ENCODE measurements around the gene KRT10.
"Not testable (repeated sequence)": the region's sequence is repeated elsewhere in the genome, so short reads cannot be mapped to it uniquely, and the experiment has no call there.

Gene KRT10

DNA sequence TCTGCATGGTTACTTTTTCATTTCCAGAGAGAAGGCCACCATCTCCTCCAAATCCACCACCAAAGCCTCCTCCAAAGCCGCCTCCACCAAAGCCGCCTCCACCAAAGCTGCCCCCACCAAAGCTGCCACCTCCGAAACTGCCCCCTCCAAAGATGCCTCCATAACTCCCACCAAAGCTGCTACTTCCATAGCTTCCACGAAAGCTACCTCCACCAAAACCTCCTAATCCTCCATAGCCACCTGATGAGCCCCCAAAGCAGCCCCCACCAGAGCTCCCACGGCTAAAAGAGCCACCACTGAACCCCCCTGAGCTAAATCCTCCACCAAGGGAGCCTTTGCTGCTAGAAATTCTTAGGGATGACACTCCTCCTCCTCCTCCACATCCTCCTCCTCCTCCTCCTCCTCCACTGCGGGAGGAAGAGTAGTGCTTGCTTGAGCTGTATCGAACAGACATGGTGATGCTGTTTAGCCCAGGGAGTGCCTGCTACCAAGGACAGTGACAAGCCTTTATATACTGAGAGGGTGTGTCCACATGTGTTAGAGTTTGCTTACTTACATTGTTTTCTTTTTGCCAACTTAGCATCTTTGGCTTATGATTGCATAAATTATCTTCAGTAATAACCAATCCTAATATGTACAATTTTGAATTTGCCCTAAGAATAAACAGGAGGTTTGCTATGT lies at the start of gene KRT10:
Gene KRT10, minus strand, starts transcription at position 483 of the 681 bp plus-strand sequence. Its CDS starts 29 bp downstream, at position 454.
- DNase-seq, result no peak

DNA sequence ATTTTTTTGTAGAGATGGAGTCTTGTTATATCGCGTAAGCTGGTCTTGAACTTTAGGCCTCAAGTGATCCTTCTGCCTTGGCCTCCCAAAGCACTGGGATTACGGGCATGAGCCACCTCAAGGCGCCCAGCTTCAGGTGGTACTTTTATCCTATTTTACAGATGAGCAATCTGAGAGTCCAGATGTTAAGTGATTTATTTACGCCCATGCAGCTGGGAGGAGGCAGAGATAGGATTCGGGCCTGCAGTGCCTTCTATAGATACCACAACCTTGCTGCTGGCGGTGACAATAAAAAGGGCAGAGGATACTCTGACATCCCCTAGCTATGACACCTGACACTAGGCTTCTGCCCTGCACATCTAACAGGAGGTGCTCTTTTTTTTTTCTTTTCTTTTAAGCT lies 48.9 kb upstream of the KRT10 start:
- DNase-seq, result no peak

DNA sequence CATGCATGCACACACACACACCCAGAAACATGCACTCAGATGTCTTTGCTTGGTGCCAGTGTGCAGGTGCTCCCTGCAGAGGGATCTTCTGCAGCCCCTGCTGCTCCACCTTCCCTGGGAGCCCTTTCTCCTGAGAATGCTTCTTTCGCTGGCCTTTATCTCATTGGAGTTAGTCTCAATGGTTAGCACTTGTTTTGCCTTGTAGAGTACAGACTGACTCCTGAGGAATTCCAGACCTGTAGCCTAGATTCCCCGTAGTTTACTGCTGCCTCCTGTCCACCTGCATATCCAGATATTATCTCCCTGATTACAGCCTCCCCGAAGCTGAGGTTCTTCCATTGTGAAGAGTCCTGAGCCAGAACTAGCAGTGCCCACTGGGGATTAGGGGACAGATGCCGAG lies 47.7 kb upstream of the KRT10 start:
- no peak for DNase-seq

DNA sequence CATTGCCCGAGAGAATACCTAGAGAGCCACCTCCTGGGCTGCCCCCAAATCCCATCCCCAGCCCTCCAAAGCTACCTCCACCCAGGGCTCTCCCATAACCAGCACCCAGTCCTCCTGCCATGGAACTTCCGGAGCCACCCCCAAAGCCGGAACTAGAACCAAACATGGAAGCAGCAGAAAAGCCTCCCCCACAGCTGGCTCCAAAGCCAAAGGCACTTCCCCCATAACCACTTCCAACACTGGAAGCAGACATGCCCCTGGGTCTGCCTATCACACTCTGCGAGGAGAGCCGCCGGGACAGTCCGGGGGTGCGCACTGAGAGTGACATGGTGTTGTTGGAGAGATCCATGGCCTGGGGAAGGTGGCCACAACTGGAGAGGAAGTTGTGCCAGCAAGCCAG lies 44.4 kb upstream of the KRT10 start, which contains the start of gene KRT12:
Gene KRT12, minus strand, starts transcription at position 386 of the 400 bp plus-strand sequence. Its CDS starts 37 bp downstream, at position 349.
- DNase-seq, result no peak

DNA sequence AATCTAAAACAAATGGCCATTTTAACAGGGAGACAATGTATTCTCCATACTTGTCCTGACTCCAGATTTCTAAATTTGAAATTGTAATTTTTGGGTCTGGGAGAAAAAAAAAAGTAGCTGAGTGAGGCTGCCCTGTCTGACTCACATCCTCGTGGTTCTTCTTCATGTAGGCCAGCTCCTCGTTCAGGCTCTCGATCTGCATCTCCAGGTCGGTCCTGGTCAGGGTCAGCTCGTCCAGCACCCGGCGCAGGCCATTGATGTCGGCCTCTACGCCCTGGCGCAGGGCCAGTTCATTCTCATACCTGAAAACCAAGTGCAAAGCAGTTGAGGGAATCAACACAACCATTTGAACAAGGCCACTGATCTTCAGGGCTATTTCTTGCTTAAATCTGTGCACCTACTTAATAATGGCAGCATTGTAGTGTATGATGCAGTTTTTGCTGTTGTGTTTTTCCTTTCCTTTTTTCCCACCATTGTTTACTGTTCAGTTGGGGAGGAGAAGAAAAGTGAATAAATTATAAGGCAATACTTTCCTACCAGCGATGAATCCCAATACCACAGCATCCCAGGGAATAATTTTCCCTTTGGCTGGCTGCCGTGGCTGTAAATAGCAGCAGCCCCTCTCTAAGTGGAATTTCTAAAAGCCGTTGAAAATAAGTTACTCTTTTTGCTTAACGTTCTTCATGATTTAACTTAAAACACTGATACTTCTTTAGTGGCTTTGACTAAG lies 42.4 kb upstream of the KRT10 start:
- DNase-seq, result no peak

DNA sequence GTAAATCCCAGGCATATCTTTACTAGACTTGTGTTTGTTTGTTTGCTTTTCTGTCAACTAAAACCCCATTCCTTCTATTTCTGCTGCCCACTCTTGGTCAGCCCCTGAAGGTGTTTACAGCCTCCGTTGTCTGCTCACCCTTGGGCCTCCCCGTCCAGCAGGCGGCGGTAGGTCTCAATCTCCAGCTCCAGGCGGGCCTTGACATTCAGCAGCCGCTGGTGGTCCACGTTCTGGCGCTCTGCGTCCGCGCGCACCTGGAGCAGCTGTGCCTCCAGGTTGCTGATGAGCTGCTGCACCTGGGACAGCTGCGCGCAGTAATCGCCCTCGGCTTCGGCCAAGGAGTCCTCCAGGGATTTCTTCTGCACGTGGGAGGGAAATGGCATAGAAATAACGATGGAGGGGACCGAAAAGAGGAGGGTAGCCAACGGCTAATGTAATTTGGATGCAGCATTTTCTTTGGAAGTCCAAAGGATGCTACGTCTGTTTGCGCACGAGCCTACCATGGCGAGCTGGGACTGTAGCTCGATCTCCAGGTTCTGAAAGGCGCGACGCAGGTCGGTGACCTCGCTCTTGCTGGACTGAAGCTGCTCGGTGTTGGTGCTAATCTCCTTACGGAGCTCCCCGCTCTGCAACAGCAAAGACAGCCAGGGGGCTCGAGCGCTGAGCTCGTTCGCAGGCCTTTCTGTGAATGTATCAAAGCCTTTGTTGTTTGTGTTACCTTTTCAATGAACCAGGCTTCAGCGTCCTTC lies 40.7 kb upstream of the KRT10 start:
- no peak for DNase-seq

DNA sequence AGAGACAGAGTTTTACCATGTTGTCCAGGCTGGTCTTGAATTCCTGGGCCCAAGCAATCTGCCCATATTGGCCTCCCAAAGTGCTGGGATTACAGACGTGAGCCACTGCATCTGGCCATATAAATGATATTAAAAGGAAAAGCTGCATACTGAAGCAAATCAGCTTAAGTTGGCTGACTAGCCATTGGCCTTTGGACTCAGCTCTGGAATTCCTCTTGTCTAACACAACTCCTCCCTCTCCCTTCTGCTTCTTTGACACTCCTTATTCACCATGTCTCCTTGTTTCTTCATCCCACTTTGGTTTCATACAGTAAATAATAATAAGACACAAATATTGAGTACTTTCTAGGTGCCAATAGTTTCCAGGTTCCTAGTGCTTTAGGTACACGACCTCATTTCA lies 37.1 kb upstream of the KRT10 start:
- DNase-seq, result no peak

DNA sequence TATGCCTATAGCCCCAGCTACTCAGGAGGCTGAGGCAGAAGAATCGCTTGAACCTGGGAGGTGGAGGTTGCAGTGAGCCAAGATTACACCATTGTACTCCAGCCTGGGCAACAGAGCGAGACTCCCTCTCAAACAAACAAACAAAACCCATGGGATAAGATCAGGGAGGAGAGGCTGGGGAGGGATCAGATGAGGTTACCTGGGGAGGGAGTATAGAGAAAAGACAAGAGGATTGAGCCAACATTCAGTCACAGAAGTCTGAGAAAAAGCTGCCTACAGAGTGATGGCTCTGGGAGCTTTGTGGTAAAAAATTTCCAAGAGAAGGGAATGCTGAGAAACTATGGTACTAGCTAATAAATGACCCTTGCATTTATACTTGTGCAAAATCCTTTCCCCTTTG lies 36.3 kb upstream of the KRT10 start:
- not testable (repeated sequence) for DNase-seq

DNA sequence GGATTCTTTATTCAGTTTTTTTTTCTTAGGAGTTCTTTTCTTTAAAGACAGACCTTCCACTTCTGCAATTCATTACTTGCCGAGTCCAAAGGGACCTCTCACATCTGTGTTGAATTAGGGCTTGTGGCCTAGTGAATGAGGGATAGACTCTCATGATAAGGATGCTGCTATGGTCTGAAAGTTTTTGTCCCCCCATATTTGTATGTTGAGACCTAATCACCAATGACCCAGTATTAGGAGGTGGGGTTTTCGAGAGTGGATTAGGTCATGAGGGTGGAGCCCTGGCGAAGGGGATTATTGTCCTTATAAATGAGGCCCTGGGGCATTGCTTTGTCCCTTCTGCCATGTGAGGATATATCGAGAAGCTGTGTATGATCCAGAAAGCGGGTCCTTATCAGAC lies 35.1 kb upstream of the KRT10 start:
- DNase-seq, result no peak

DNA sequence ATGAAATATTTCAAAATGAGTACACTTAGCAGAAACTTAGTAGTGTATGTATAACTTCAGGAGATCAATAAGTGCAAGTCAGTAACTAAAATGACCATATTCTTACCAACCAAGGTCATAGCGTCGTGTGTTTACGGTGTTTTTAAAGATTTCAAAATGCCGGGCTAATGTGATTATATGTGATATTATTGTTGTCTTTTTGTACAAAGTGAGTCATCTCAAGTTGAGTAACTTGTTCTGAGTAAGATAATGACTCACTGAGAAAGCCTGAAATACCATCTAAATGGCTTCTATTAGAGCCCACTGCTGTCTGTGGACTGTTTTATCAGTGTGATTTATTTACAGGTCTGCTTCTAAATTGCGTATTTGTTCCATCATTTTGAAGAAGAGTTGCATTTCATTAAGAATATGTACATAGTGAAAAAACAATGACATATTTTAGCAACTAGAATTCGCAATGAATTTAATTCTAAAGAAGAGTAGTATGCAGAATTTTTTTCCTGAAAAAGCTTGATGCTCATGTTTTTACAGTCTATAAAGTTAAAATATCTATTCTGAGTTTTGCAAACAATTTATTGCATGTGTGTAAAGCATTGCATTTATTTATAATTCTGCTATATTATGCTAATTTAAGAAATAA lies 31.9 kb upstream of the KRT10 start:
- DNase-seq, result no peak

DNA sequence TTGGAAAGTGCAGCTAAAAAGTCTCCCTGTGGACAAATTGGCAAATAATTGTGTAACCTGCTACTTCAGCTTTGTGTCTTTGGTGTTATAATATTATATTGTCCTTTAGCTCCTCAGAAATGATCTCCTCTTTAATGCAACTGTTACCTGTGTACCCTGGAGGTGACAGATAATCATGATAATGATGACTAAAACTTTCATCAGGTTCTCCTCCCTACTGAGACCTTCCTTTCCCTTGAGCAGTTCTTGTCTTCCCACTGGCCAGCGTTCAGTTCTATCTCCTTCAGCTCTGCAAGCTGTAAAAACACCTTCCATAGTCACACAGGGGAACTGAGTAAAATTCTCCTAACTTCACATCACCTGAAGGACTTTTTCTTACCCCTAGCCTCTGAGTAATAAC lies 29.9 kb upstream of the KRT10 start:
- DNase-seq, result no peak

DNA sequence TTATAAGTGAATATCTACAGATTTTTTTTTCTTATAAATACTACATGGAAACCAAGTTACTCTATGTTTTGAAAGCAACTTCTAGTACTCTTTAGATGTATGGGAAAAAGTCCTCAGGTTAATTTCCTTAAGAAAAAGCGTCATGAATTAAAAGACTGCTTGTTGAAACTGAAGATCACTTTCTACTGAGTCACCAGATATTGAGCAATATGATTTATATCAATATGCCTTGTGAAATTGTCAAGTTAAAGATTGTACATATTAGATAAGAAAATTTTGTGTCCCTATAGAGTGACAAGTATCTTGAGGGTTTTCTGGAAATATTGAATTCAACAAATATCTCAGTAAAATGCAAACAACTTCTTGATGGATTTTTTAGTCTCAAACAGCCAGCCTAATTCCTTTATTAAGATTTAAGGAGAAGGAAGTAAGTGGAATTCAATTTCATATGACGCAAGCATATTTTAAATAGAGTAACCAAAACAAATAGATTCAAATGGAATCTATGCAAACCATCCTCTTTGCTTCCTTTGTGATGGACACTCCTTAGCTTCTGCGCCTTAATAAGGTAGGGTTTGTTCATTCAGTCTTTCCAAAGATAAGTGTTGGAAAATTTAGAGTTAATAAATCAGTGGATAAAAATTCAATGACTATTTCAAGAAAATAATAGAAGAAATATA lies 28.0 kb upstream of the KRT10 start:
- no peak for DNase-seq

DNA sequence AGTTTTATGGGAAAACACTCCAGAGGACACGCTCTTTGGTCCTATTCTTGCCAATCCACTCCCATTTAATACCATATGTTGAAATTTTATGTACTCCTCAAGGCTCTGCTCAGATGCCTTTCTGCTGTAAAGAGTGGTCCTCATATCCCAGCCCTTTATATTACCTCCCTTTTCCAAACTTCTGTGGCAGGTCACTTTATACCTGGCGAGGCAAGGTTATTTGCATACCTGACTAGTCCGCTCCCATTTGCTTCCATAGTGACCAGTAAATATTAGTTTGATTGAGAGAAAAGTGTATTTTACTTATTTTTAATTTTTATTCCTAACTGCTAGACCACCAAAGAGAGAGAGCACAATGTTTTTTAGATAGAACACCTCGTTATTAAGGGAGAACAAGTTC lies 27.3 kb upstream of the KRT10 start:
- DNase-seq, result no peak

DNA sequence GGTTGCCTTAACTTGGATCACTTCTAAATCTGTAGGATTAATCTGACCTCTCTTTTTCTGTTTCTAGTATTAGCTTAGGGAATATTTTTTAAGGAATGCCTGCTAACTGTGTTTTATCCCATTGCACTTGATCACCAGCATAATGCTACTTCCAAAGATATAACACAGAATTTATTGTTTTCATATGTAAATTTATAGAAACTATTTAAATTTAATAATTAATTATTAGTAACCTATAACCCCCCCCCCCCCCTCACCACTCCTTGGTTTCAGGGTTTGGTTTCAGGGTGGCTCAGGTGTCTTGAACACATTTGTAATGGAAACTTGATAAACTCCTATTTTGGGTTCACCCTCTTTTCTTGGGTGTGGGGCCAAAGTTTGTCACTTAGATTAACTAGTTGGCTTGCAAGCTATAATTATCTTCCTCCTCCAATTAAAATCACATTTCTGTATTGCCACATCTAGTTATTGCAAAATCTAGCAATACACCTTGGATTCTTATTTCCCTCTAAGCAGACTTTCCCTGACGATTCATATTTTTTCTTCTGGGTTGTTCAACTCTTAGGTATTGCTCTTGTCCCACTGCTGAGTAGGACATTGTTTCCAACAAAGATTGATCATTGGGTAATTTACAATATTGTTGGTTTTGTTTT lies 26.3 kb upstream of the KRT10 start:
- DNase-seq, result no peak

DNA sequence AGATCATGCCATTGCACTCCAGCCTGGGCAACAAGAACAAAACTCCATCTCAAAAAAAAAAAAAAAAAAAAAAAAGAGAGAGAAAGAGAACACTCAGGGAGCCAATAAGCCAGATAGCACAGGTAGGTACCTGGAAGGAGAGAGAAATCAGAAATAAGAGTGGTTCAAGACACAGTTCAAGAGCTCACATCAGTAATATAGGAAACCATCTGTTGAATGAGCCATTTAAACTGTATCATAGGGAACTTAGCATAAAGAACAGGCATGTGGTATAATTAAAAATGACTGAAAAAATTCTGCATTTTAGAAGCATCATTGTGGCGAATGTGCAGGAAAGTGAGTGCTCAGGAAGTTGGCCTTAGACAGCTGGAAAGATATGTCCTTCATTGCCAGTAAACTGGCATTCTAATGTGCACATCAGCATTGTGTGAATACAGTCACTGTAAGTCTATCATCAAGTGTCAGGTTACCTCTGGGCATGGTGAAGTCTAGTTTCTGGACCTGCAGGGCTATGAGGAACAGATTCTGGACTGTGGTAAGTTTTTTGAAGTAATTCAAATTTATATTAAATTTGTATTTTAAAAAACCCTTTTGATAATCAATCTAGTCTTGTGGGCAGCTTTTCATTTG lies 24.2 kb upstream of the KRT10 start:
- no peak for DNase-seq

DNA sequence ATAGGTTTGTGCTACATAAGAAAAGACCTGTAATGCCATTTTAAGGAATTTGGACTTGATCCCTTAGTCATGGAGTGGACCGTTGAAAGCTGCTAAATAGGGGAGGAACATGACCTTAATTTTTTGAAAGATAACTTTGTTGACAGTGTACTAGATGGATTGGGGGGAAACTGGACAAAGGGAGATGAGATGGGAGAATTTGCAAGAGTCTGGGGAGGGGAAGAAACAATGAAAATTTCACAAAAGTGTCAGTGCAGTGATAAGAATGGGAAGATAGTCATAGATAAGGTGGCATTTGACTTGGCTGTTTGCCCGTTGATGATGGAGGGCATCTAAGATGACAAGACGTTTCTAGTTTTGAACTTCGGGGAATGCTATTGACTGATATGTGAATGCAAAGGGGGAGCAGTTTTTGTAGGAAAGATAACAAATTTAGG lies 22.3 kb upstream of the KRT10 start:
- DNase-seq, result no peak

DNA sequence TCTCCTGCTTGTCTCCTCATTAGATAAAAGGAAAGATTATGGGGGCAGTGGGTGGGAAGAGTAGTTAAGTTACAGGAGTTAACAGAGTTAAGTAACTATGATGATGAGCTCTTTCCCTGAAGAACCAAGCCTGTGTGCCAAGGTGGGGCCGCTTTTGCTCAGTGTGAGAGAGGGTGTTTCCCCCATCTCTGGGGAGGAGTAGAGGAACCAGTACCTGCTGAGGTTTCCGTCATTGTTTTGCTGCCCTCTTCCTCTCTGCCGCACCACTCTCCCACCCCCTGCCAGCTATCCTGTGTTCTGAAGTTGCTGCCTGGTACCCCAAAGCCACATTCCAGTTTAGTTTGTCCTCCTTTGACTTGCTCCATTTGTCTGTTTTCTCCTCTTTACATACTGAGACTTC lies 20.8 kb upstream of the KRT10 start:
- DNase-seq, result no peak

DNA sequence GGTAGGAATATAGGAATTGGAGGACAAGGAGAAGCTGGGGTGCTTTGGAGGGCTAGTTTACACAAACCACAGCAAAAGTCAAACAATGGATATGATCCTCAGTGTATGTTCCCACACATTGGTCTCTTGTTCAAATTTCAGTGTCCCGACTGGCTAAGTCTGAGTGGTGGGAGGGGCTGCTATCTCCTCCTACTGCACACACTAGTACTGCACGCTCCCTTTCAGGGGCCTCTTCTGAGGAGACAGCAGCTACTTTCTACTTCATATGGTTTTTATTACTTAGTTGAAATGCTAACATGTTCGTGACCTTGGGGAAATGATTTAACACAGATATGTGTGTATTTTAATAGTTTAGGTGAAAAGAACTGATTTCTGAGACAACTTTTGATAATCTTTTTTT lies 18.8 kb upstream of the KRT10 start:
- no peak for DNase-seq

DNA sequence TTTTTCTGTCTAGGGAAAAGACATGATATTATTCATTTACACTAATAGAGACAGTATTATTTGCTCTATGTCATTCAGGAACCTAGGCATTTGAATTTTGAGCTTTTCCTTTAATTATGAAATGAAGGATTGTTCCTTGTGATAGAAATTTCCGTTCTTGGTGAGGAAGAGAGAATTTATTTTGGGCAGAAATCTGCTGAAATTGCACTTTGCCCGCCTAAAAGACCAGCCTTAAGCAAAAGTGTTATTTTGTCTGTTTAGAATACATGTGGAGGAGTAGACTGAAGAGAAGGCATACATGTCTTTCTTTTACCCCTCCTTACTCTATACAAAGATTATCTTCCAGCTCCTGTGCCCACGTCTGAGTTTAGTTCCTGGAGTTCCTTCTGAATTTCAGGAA lies 16.8 kb upstream of the KRT10 start:
- DNase-seq, result no peak

DNA sequence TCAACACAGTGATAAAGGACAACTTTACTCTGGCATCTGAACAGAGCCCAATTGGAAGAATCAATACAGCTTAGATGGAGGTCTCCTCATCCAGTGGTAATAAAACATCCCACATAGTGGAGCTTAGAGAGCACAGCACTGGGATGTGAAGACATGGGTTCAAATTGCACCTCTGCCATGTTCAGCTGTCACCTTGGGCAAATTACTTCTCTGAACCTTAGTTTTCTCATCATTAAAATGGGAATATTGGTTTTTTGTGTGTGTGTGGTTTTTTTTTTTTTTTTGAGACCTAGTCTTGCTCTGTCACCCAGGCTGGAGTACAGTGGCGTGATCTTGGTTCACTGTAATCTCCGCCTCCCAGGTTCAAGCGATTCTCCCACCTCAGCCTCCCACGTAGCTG lies 13.6 kb upstream of the KRT10 start:
- no peak for DNase-seq

DNA sequence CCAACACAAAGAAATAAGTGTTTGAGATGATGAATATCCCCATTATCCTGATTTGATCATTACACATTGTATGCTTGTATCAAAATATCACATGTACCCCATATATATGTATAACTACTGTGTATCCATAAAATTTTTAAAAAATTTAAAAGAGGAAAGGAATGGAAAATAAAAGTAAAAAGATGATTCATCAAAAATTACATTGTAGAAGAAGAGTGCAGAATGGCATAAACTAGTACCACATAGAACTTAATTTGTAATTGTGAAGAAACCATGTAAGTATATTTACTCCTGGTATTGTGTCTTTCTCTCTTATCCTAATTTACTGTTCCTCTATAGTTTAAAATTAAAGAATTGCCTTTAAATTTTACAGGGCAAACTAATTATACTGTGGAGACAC lies 11.5 kb upstream of the KRT10 start:
- no peak for DNase-seq

DNA sequence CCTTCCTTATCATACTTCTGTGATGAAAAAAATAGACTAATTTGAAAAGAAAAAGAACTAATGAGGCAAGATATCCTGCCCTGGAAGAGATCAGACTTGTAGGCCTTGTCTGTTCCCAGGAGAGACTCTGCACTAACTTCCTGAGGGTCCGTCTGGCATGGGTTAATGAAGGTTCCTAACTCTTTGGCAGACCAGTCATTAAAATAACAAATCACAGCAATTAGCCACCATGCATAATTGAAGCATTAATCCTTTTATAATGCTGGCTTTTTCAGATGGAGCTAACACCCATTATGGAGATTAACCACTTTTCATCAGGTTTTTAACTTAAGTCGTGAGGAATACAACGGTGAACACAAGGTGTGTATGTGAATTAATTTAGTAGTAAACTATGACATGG lies 10.4 kb upstream of the KRT10 start:
- no peak for DNase-seq

Measured in NCI-H1417 treated with DMSO at 0.1 percent for 48 hours (cell line).